K562 (cell line): ENCODE results near the gene PI4K2A. TPM values are rescaled to one million over a fixed set of nuclear protein-coding genes. Genes with fewer than 3 reads are reported as not detected.

Experiments used
- ATF4 ChIP-seq: fragments of 450-650 bp; formaldehyde crosslinking; IDR thresholded peaks from 2 replicates; pipeline ENCODE4 v1.4.0; 2022; ENCODE audit warnings: mild to moderate bottlenecking, moderate library complexity
- ATF7 ChIP-seq: fragments of 450-650 bp; IDR thresholded peaks from 2 replicates; pipeline ENCODE4 v1.7.1; 2014; ENCODE audit warnings: mild to moderate bottlenecking, moderate library complexity
- BCL6 ChIP-seq: fragments of 250-450 bp; sonication (Bioruptor Pico); IDR thresholded peaks from 2 replicates; pipeline ENCODE4 v1.4.0; 2020
- CHD4 ChIP-seq: fragments of 200-600 bp; sonication (generic); IDR thresholded peaks from 3 replicates; pipeline ENCODE4 v1.6.1; 2012; ENCODE audit warnings: low read depth, mild to moderate bottlenecking, mixed read lengths, low read length, inconsistent platforms; ENCODE audit not compliant: insufficient read depth, insufficient replicate concordance, poor library complexity, severe bottlenecking
- E2F1 ChIP-seq: sonication (generic); formaldehyde crosslinking; IDR thresholded peaks from 2 replicates; pipeline ENCODE4 v1.8.1; 2023; ENCODE audit warnings: mild to moderate bottlenecking, missing genetic modification reagents, moderate library complexity
- EWSR1 ChIP-seq: fragments of 450-650 bp; IDR thresholded peaks from 2 replicates; pipeline ENCODE4 v1.6.1; 2018; ENCODE audit warnings: borderline replicate concordance, mild to moderate bottlenecking, low read depth, moderate library complexity; ENCODE audit not compliant: partially characterized antibody
- GATA2 ChIP-seq: sonication (generic); formaldehyde crosslinking; IDR thresholded peaks from 2 replicates; pipeline ENCODE4 v1.4.0; 2020; ENCODE audit warnings: mild to moderate bottlenecking, missing genetic modification reagents
- LCOR ChIP-seq: sonication (generic); formaldehyde crosslinking; IDR thresholded peaks from 2 replicates; pipeline ENCODE4 v1.8.0; 2022; ENCODE audit warnings: mild to moderate bottlenecking, missing genetic modification reagents
- NFE2L1 ChIP-seq: fragments of 450-650 bp; IDR thresholded peaks from 2 replicates; pipeline ENCODE4 v1.6.1; 2016; ENCODE audit warnings: missing genetic modification characterization, low read depth, mild to moderate bottlenecking, missing compliant biosample characterization, moderate library complexity, borderline replicate concordance
- POLR3A ChIP-seq: IDR thresholded peaks from 2 replicates; pipeline ENCODE4 v1.6.1; 2011; ENCODE audit warnings: borderline replicate concordance, mild to moderate bottlenecking, moderate library complexity; ENCODE audit not compliant: insufficient read length, insufficient read depth; ENCODE audit errors: extremely low read depth
- RBM15 ChIP-seq: fragments of 200-400 bp; formaldehyde crosslinking; IDR thresholded peaks from 2 replicates; pipeline ENCODE4 v1.6.1; 2018; ENCODE audit warnings: mild to moderate bottlenecking, low read length, moderate library complexity; ENCODE audit not compliant: insufficient read depth
- RUNX1 ChIP-seq: sonication (generic); IDR thresholded peaks from 2 replicates; pipeline ENCODE4 v1.6.1; 2016; ENCODE audit warnings: antibody characterized with exemption, low read depth
- SMARCB1 ChIP-seq: IDR thresholded peaks from 2 replicates; pipeline ENCODE4 v1.6.1; 2011; ENCODE audit warnings: improper control_type of control experiment, low read depth; ENCODE audit not compliant: insufficient read length
- SP2 ChIP-seq: IDR thresholded peaks from 2 replicates; pipeline ENCODE4 v1.6.1; 2011; ENCODE audit warnings: mild to moderate bottlenecking, low read depth, low read length, moderate library complexity; ENCODE audit not compliant: poor library complexity, severe bottlenecking; ENCODE audit errors: extremely low read depth
- U2AF2 ChIP-seq: fragments of 200-400 bp; formaldehyde crosslinking; optimal IDR thresholded peaks from 2 replicates; pipeline ENCODE3; 2017; ENCODE audit warnings: low read depth, mild to moderate bottlenecking, low read length
- YY1 ChIP-seq, 3 experiments: IDR thresholded peaks; 2 replicates each; pipeline ENCODE4 v1.6.1; 2011; ENCODE audit warnings: low read length in 2 of 3, mild to moderate bottlenecking in 2 of 3, moderate library complexity in 2 of 3, borderline replicate concordance in 1 of 3, control low read depth in 1 of 3, low read depth in 1 of 3; ENCODE audit not compliant: insufficient read depth in 3 of 3, insufficient replicate concordance in 2 of 3, control insufficient read depth in 1 of 3, insufficient read length in 1 of 3; ENCODE audit errors: extremely low read depth in 1 of 3
- ZNF175 ChIP-seq: fragments of 200-800 bp; sonication (Bioruptor generic); IDR thresholded peaks from 2 replicates; pipeline ENCODE4 v1.6.1; 2016; ENCODE audit warnings: low read depth, mild to moderate bottlenecking, missing genetic modification characterization, missing compliant biosample characterization
- ZNF347 ChIP-seq: fragments of 450-650 bp; formaldehyde crosslinking; IDR thresholded peaks from 2 replicates; pipeline ENCODE4 v1.4.0; 2020; ENCODE audit warnings: low read depth, mild to moderate bottlenecking, moderate library complexity
- ZNF583 ChIP-seq: fragments of 250-450 bp; sonication (Bioruptor Pico); IDR thresholded peaks from 2 replicates; pipeline ENCODE4 v1.4.0; 2020
- ZNF639 ChIP-seq, 2 experiments: fragments of 200-800 bp in 1 of 2; sonication (Bioruptor generic) in 1 of 2; sonication (generic) in 1 of 2; formaldehyde crosslinking in 1 of 2; IDR thresholded peaks in 1 of 2; conservative IDR thresholded peaks in 1 of 2; 2 replicates each; pipeline versions ENCODE4 v1.5.0 to v1.6.1; 2016 to 2020; ENCODE audit warnings: missing compliant biosample characterization in 1 of 2, missing genetic modification characterization in 1 of 2, missing genetic modification reagents in 1 of 2
- polyA plus RNA-seq, 8 experiments: library from polyadenylated mRNA; depleted of rRNA in 4 of 8; stranded (reverse) in 5 of 8; unstranded in 3 of 8; fragments of >200 nt; fragmentation: Nextera tagmentation in 2 of 8; fragmentation: Illumina TruSeq in 1 of 8; extraction: Ambion mirVana in 2 of 8; extraction: Trizol in 1 of 8; gene quantifications; 2 replicates each; pipeline versions ENCODE4 v1.2.1 to v1.2.3, GENCODE V29; 2011 to 2014; ENCODE audit warnings: inconsistent platforms in 1 of 8, missing spikeins in 1 of 8
- total RNA-seq, 7 experiments: library from RNA; depleted of rRNA in 6 of 7; stranded (reverse); fragments of >200 nt in 6 of 7; fragmentation: Illumina TruSeq in 2 of 7; extraction: Trizol in 2 of 7; gene quantifications; 2 replicates each; pipeline versions ENCODE4 v1.2.1 to v1.2.3, GENCODE V29; 2011 to 2021; ENCODE audit warnings: low replicate concordance in 1 of 7
- TF ChIP-seq, protein P1 (sequence below), 2 experiments: fragments of 450-650 bp in 1 of 2; sonication (generic) in 1 of 2; formaldehyde crosslinking; conservative IDR thresholded peaks; 2 replicates each; pipeline versions ENCODE4 v1.4.0 to v1.8.1; 2020 to 2022; ENCODE audit warnings: mild to moderate bottlenecking in 1 of 2, missing genetic modification reagents in 1 of 2
- TF ChIP-seq, protein P2 (sequence below): fragments of 250-450 bp; sonication (Bioruptor Pico); IDR thresholded peaks from 2 replicates; pipeline ENCODE4 v1.6.1; 2021; ENCODE audit warnings: mild to moderate bottlenecking

Gene PI4K2A
- total and polyA plus RNA-seq, 9 of the 15 experiments (the other 6 are each of a cell fraction or from before 2014, with no cell fraction given) = 4.4 to 28.4 (median 16.5) TPM

DNA sequence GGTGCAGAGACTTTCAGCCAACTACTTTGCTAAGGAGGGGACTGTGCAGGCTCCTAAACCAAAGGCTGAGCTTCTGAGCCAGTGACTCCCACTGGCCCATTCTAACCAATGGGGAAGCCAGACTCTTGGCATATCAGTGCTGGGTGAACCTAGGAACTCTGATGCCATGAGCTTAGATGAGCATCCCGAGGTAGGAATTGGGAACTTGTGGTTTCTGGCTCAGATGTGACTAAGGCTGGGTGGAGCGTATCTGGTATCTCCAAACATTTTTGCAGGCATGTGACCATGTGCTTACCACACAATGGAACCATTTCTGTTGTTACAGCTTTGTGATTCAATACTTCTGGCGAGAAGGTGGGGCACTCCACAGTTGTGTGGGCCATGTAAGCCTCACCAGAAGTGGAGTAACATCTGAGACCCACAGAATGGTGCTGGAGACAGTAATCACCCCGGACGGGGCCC lies 49.1 kb downstream of the PI4K2A start (continued):
- TF ChIP-seq, protein P1, sequence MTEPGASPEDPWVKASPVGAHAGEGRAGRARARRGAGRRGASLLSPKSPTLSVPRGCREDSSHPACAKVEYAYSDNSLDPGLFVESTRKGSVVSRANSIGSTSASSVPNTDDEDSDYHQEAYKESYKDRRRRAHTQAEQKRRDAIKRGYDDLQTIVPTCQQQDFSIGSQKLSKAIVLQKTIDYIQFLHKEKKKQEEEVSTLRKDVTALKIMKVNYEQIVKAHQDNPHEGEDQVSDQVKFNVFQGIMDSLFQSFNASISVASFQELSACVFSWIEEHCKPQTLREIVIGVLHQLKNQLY (CRISPR knock-in tag; conservative IDR thresholded peaks at IDR 0.05) = no peak
- peak; percentile 89 for TF ChIP-seq ZNF583 (CRISPR knock-in tag)
- 0 out of 2 replicates have a peak, but pooled peaks have one; percentile 42 for TF ChIP-seq ZNF175 (CRISPR knock-in tag)
- no peak for TF ChIP-seq POLR3A
- TF ChIP-seq, protein P2, sequence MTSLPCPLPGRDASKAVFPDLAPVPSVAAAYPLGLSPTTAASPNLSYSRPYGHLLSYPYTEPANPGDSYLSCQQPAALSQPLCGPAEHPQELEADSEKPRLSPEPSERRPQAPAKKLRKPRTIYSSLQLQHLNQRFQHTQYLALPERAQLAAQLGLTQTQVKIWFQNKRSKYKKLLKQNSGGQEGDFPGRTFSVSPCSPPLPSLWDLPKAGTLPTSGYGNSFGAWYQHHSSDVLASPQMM = no peak
- TF ChIP-seq GATA2 (CRISPR knock-in tag) = no peak
- TF ChIP-seq ZNF347 (CRISPR knock-in tag) = no peak
- 0 out of 2 replicates have a peak, but pooled peaks have one; percentile 35 for TF ChIP-seq BCL6 (CRISPR knock-in tag)
- TF ChIP-seq E2F1 (CRISPR knock-in tag) = no peak
- TF ChIP-seq ATF4 (CRISPR knock-in tag) = peak; percentile 62; the same call in 1 of the 2 replicates
- TF ChIP-seq NFE2L1 (tag) = no peak
- no peak for TF ChIP-seq EWSR1
- TF ChIP-seq RBM15 = no peak
- TF ChIP-seq YY1 (IDR thresholded peaks at IDR 0.05; ENCODE audit: borderline replicate concordance in 1 of 3, control insufficient read depth in 1 of 3, extremely low read depth in 1 of 3, insufficient read depth in 3 of 3, insufficient read length in 1 of 3, insufficient replicate concordance in 2 of 3, low read depth in 1 of 3, low read length in 2 of 3) = no peak
- no peak for TF ChIP-seq RUNX1
- TF ChIP-seq ATF7 = no peak
- TF ChIP-seq U2AF2 = no peak
- no peak for TF ChIP-seq CHD4
- peak in 1 of 2 experiments; percentile 75; a peak in 1 of 4 replicates for TF ChIP-seq ZNF639 (CRISPR knock-in tag; conservative IDR thresholded peaks at IDR 0.05 in 1 of 2, IDR thresholded peaks at IDR 0.05 in 1 of 2)
- no peak for TF ChIP-seq SMARCB1
- TF ChIP-seq SP2 = no peak
- TF ChIP-seq LCOR (CRISPR knock-in tag) = no peak
